GM12878 (cell line): ENCODE measurements around the gene DOK4. TPM values are rescaled to one million over a fixed set of nuclear protein-coding genes. Genes with fewer than 3 reads are reported as not detected.

Experiments
- ATAC-seq: fragments of 200-7000 bp; cut with Tn5 transposase; 3 replicates; pipeline ENCODE4 v1.9.1; 2020; ENCODE audit warnings: mild to moderate bottlenecking, moderate library complexity
- BruUV-seq: library from RNA; stranded (reverse); fragments of 400-500 nt; replicated peaks from 2 replicates; lab custom pipeline; 2021; lab: Mats Ljungman, UMichigan
- CTCF ChIA-PET: fragments of 300-600 bp; sonication (Branson Sonifier 250); formaldehyde crosslinking; extraction: SDS; loops from one replicate; lab custom pipeline; 2021; ENCODE audit warnings: inconsistent platforms; lab: Yijun Ruan, JAX
- POLR2A ChIA-PET: fragments of 350-600 bp; formaldehyde crosslinking; extraction: SDS; loops from one replicate; lab custom pipeline; 2021; ENCODE audit warnings: inconsistent platforms; lab: Charles Lee
- RAD21 ChIA-PET: fragments of 300-600 bp; sonication (Branson Sonifier 250); formaldehyde crosslinking; loops from one replicate; lab custom pipeline; 2023; ENCODE audit warnings: antibody characterized with exemption; ENCODE audit not compliant: unreplicated experiment; lab: Charles Lee
- SMC1A ChIA-PET: fragments of 300-600 bp; sonication (Branson Sonifier 250); formaldehyde crosslinking; loops from one replicate; lab custom pipeline; 2023; ENCODE audit not compliant: unreplicated experiment, uncharacterized antibody; lab: Charles Lee
- DNase-seq: peaks from one replicate; pipeline ENCODE4 v3.0.0-alpha.2; 2011; ENCODE audit warnings: low read depth, low spot score
- FAIRE-seq: peaks from 3 replicates; lab custom pipeline; 2011; peaks lifted over from hg19 to GRCh38; lab: Jason Lieb, UNC
- H2AFZ ChIP-seq: 2 replicates; pipeline ENCODE4 v1.6.0; 2011; ENCODE audit warnings: low read depth, low read length, control low read depth; ENCODE audit not compliant: control insufficient read depth
- H3K27ac ChIP-seq: 2 replicates; pipeline ENCODE4 v1.5.1; 2011; ENCODE audit warnings: control low read depth; ENCODE audit not compliant: control insufficient read depth, insufficient read depth
- H3K27me3 ChIP-seq, 2 experiments: replicated peaks in 1 of 2; 2 replicates each; pipeline versions ENCODE4 v1.6.0 to v1.6.1; 2011; ENCODE audit warnings: low read length in 1 of 2; ENCODE audit not compliant: control insufficient read depth in 2 of 2, insufficient read depth in 2 of 2
- H3K36me3 ChIP-seq, 2 experiments: 2 replicates each; pipeline ENCODE4 v1.5.1; 2011; ENCODE audit warnings: low read length in 1 of 2; ENCODE audit not compliant: control insufficient read depth in 2 of 2, insufficient read depth in 2 of 2
- H3K4me1 ChIP-seq: 2 replicates; pipeline ENCODE4 v1.6.1; 2011; ENCODE audit warnings: mild to moderate bottlenecking, low read length, moderate library complexity, mixed read lengths; ENCODE audit not compliant: control insufficient read depth, insufficient read depth
- H3K4me2 ChIP-seq: 2 replicates; pipeline ENCODE4 v1.6.0; 2011; ENCODE audit warnings: control low read depth; ENCODE audit not compliant: control insufficient read depth, insufficient read depth
- H3K4me3 ChIP-seq: fragments of 200-600 bp; sonication (generic); 2 replicates; pipeline ENCODE4 v1.5.1; 2016
- H3K79me2 ChIP-seq: 2 replicates; pipeline ENCODE4 v1.6.0; 2011; ENCODE audit warnings: low read length; ENCODE audit not compliant: control insufficient read depth, insufficient read depth
- H3K9ac ChIP-seq: 2 replicates; pipeline ENCODE4 v1.8.0; 2011; ENCODE audit warnings: low read length, control low read depth, mixed read lengths; ENCODE audit not compliant: control insufficient read depth, insufficient read depth
- H3K9me3 ChIP-seq: replicated peaks from 3 replicates; pipeline ENCODE4 v1.5.1; 2011; ENCODE audit warnings: mild to moderate bottlenecking, low read length; ENCODE audit not compliant: control insufficient read depth, insufficient read depth
- H4K20me1 ChIP-seq: 2 replicates; pipeline ENCODE4 v1.6.0; 2011; ENCODE audit not compliant: control insufficient read depth, insufficient read depth
- BMI1 ChIP-seq: fragments of 450-650 bp; IDR thresholded peaks from 2 replicates; pipeline ENCODE4 v1.6.1; 2016; ENCODE audit warnings: mild to moderate bottlenecking, moderate library complexity, borderline replicate concordance
- MYC ChIP-seq: IDR thresholded peaks from 2 replicates; pipeline ENCODE4 v1.6.1; 2011; ENCODE audit warnings: mild to moderate bottlenecking, low read length, moderate library complexity, inconsistent platforms; ENCODE audit not compliant: insufficient read depth, insufficient replicate concordance, insufficient read length, severe bottlenecking
- NFXL1 ChIP-seq: fragments of 450-650 bp; IDR thresholded peaks from 2 replicates; pipeline ENCODE4 v1.6.1; 2017; ENCODE audit warnings: antibody characterized with exemption, mild to moderate bottlenecking, borderline replicate concordance
- SPI1 ChIP-seq: IDR thresholded peaks from 2 replicates; pipeline ENCODE4 v1.6.1; 2011; ENCODE audit warnings: low read depth, mild to moderate bottlenecking, low read length, moderate library complexity, borderline replicate concordance; ENCODE audit not compliant: insufficient read depth
- STAT3 ChIP-seq: IDR thresholded peaks from 2 replicates; pipeline ENCODE4 v1.6.1; 2011; ENCODE audit warnings: low read depth, low read length, improper control_type of control experiment
- USF1 ChIP-seq: IDR thresholded peaks from 2 replicates; pipeline ENCODE4 v1.6.1; 2011; ENCODE audit warnings: borderline replicate concordance, low read depth, mild to moderate bottlenecking, moderate library complexity, mixed read lengths, low read length; ENCODE audit not compliant: insufficient read depth; ENCODE audit errors: extremely low read length
- ZNF384 ChIP-seq: IDR thresholded peaks from 2 replicates; pipeline ENCODE4 v1.6.1; 2012; ENCODE audit warnings: low read depth, mild to moderate bottlenecking, low read length, improper control_type of control experiment, borderline replicate concordance
- WGBS: methylation state at CpG from one replicate; pipeline ENCODE4 v1.1.6; 2016; ENCODE audit warnings: low lambda C conversion rate; ENCODE audit not compliant: insufficient replicate concordance, insufficient coverage; ENCODE audit errors: missing lambda C conversion rate; 5-methylcytosine and 5-hydroxymethylcytosine counted together
- in situ Hi-C: fragments of 300-500 bp; cut with MboI; formaldehyde crosslinking; loops from 9 replicates; pipeline ENCODE4 v1.14.3; 2018; ENCODE audit warnings: mixed read lengths
- intact Hi-C: fragments of 100-400 bp; cut with micrococcal nuclease; formaldehyde crosslinking; loops from one replicate; pipeline ENCODE4 v1.14.2; 2022; ENCODE audit not compliant: unreplicated experiment
- polyA plus RNA-seq, 11 experiments: library from polyadenylated mRNA; depleted of rRNA in 4 of 11; unstranded in 6 of 11; stranded (reverse) in 5 of 11; fragments of >200 nt; fragmentation: Nextera tagmentation in 4 of 11; fragmentation: Illumina TruSeq in 1 of 11; extraction: Ambion mirVana in 4 of 11; extraction: Trizol in 1 of 11; gene quantifications; 1 replicate in 1 of 11; 2 replicates in 10 of 11; pipeline versions ENCODE4 v1.2.1 to v1.2.3, GENCODE V29; 2011 to 2016; ENCODE audit warnings: inconsistent platforms in 2 of 11, missing spikeins in 2 of 11, low read depth in 1 of 11
- total RNA-seq, 4 experiments: library from RNA; depleted of rRNA in 3 of 4; stranded (reverse); fragments of >200 nt in 3 of 4; fragmentation: Illumina TruSeq in 1 of 4; extraction: Trizol in 1 of 4; gene quantifications; 2 replicates each; pipeline versions ENCODE4 v1.2.1 to v1.2.3, GENCODE V29; 2013 to 2021

The DOK4 gene
- total and polyA plus RNA-seq, 10 of the 15 experiments (the other 5 are each of a cell fraction or from before 2014, with no cell fraction given), result 0.20 to 7.0 (median 2.4) TPM; not detected in 1

- no peaks in the 10 kb centered on the region for H4K20me1 ChIP-seq
- RAD21 ChIA-PET, result interaction anchor here (1.1 kb wide), 1 partner anchor 24 kb away, joined by 3 read pairs; no protein-coding TSS in a partner anchor
- H3K4me2 ChIP-seq, result no peak overlapping the region
- no peak overlapping the region for H3K4me3 ChIP-seq
- ATAC-seq (no peak), DNase-seq (no peak), FAIRE-seq (no peak)
- intact Hi-C loops (no loop called here), in situ Hi-C loops (no loop called here)
- H3K27ac ChIP-seq, result no peak overlapping the region
- H3K27me3 ChIP-seq, result no peaks in the 10 kb centered on the region; a peak in 2 of 4 replicates
- SMC1A ChIA-PET, result no interaction called here
- no peaks in the 10 kb centered on the region for H3K79me2 ChIP-seq
- no peak overlapping the region for H3K9ac ChIP-seq
- TF ChIP-seq STAT3, result no peak
- no peak for TF ChIP-seq USF1
- TF ChIP-seq MYC, result no peak
- TF ChIP-seq SPI1, result no peak
- TF ChIP-seq ZNF384, result no peak
- no peak for TF ChIP-seq BMI1
- no peak for TF ChIP-seq NFXL1
- no peak overlapping the region for H2AFZ ChIP-seq
- H3K36me3 ChIP-seq, result no peaks in the 10 kb centered on the region; a peak in 1 of 4 replicates
- no peaks in the 10 kb centered on the region for H3K4me1 ChIP-seq
- POLR2A ChIA-PET, result interaction anchor here (0.5 kb wide), 1 partner anchor 12 kb away, joined by 5 read pairs; no protein-coding TSS in a partner anchor
- no TSS peak for BruUV-seq
- 77% methylated on average over 5 of the region's 5 CpGs for WGBS
- CTCF ChIA-PET, result interaction anchor here (0.7 to 1.5 kb wide), 2 partner anchors 15 to 78 kb away, joined by 3 to 5 read pairs; no protein-coding TSS in a partner anchor
- H3K9me3 ChIP-seq, result no peaks in the 10 kb centered on the region
These were observed 18.2 kb upstream of the DOK4 start for GRCh38 chr16:57504491-57504890.
